ENCODE measurements around the gene SCGB1D4. TPM values are rescaled to one million over a fixed set of nuclear protein-coding genes. Genes with fewer than 3 reads are reported as not detected.

The SCGB1D4 gene
- total RNA-seq, 2 donors from 2014 or later, result not detected

DNA sequence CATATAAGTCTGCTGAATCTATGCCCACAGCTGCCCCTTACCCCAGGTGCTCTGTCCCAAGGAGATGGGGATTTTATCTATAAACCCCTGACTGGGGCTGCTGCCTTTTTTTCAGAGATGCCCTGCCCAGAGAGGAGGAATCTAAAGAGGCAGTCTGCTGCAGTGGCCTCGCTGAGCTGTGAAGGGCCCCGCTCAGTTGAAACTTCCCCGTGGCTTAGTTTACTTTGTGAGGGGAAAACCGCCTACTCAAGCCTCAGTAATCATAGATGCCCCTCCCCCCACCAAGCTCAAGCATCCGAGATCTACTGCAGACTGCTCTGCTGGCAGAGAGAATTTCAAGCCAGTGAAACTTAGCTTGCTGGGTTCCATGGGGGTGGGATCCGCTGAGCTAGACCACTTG lies 7.4 kb upstream of the SCGB1D4 start:
- Histone ChIP-seq H3K27ac (no peak overlapping the region), H3K4me1 (ENCODE audit: control insufficient read depth in 1 of 2, low read depth in 2 of 2) (no peaks in the 10 kb centered on the region), H3K9me3 (no peaks in the 10 kb centered on the region), H3K27me3 (replicated peaks; ENCODE audit: insufficient read depth) (no peaks in the 10 kb centered on the region), H3K4me3 (no peak overlapping the region), H3K36me3 (no peaks in the 10 kb centered on the region)
- DNase-seq (ENCODE audit: low spot score), result no peak
- ATAC-seq (ENCODE audit: insufficient number of reproducible peaks, low FRiP score, low read depth), result no peak
- TF ChIP-seq, protein P1, sequence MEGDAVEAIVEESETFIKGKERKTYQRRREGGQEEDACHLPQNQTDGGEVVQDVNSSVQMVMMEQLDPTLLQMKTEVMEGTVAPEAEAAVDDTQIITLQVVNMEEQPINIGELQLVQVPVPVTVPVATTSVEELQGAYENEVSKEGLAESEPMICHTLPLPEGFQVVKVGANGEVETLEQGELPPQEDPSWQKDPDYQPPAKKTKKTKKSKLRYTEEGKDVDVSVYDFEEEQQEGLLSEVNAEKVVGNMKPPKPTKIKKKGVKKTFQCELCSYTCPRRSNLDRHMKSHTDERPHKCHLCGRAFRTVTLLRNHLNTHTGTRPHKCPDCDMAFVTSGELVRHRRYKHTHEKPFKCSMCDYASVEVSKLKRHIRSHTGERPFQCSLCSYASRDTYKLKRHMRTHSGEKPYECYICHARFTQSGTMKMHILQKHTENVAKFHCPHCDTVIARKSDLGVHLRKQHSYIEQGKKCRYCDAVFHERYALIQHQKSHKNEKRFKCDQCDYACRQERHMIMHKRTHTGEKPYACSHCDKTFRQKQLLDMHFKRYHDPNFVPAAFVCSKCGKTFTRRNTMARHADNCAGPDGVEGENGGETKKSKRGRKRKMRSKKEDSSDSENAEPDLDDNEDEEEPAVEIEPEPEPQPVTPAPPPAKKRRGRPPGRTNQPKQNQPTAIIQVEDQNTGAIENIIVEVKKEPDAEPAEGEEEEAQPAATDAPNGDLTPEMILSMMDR (IDR thresholded peaks at IDR 0.05), result no peak

DNA sequence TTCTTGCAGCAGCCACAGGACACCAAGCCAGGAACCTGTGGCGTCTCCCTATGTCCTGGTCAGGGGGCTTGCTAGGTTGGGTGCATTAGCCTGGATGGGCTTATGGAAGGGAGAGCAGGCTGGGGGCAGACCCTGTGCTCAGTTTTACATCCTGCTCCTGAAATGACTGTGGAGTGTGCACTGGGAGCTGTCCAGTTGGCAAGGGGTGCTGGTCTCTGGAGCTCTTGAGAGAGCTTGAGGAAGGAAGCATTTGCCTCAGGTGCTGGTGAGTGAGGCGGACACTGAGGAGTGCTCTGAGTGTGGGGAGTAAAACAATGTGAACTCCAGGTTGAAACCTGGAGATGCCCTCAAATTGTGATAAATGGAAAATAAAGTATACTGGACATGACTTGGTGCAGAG lies 3.4 kb downstream of the SCGB1D4 start:
- Histone ChIP-seq H3K27ac (no peak overlapping the region), H3K4me1 (ENCODE audit: control insufficient read depth in 1 of 2, low read depth in 2 of 2) (no peaks in the 10 kb centered on the region), H3K9me3 (no peaks in the 10 kb centered on the region), H3K27me3 (replicated peaks; ENCODE audit: insufficient read depth) (no peaks in the 10 kb centered on the region), H3K4me3 (no peak overlapping the region), H3K36me3 (no peaks in the 10 kb centered on the region)
- no peak for DNase-seq (ENCODE audit: low spot score)
- TF ChIP-seq, protein P1 (IDR thresholded peaks at IDR 0.05), result no peak
- no peak for ATAC-seq (ENCODE audit: insufficient number of reproducible peaks, low FRiP score, low read depth)

DNA sequence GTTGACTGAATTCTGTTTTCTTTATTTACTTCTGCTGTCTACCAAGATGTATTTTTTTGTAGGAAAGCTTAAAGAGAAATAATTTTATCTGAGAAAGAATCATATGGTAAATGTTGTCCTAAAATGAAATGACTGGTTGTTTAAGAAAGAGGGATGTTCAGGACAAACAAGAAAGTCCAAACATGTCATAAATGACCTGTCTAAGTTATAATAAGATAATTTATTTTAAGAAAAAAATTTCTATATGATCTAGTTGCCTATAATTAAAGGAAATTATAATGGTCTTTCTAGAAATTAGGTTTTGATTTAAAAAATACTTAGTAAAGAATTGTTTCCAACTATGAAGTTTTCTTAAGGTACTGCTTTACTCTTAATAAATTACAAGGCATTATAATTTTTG lies 18.4 kb downstream of the SCGB1D4 start:
- H3K27me3 ChIP-seq (replicated peaks; ENCODE audit: insufficient read depth), result no peaks in the 10 kb centered on the region
- DNase-seq (ENCODE audit: low spot score) (no peak), ATAC-seq (ENCODE audit: insufficient number of reproducible peaks, low FRiP score, low read depth) (no peak)
- no peak overlapping the region for H3K27ac ChIP-seq
- H3K4me3 ChIP-seq, result no peak overlapping the region
- no peaks in the 10 kb centered on the region for H3K36me3 ChIP-seq
- H3K9me3 ChIP-seq, result no peaks in the 10 kb centered on the region
- no peaks in the 10 kb centered on the region for H3K4me1 ChIP-seq (ENCODE audit: control insufficient read depth in 1 of 2, low read depth in 2 of 2)
- TF ChIP-seq, protein P1 (IDR thresholded peaks at IDR 0.05), result no peak

DNA sequence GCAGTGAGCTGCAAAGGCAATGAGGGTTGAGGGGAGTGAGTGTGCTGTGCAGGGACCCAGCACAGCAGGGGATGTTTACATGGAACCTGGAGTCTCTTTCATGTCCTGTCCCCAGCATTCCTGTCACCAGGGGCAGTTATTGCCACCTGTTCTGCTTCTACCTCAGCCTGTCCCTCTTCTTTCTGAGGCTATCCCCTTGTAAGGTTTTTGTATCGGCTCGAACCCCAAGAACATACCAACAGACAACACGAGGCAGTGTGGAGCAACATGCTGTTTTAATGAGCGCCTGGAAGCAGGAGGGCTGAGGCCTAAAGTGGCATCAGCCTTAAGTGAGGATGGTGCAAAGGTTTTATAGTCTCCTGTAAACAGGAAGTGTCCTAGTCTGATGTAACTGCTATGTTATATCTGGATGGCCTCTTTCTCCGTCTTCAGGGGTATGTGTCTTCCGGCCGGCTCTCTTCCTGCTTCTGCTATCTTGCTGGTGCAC lies 25.0 kb downstream of the SCGB1D4 start:
- TF ChIP-seq, protein P1 (IDR thresholded peaks at IDR 0.05), result no peak
- H3K27ac ChIP-seq, result no peak overlapping the region

DNA sequence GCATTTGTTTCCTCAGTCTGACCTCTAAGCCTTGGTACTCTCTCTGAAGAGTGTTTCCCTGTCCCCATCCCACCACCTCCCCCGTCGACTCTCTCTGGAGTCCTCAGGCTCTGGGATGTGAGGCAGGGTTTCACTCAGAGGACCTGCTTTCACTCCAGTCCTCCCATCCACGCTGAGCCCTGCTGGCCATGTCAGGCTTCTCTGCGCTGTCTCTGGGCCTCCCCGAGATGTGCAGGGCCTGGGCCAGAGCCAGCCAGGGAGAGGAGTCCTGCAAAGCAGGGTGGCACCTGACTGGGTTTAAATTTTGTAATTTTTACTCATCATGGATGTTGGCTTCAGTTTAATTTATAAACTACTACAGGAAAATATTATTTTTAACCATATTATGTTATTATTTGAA lies 25.6 kb downstream of the SCGB1D4 start:
- no peaks in the 10 kb centered on the region for H3K36me3 ChIP-seq
- DNase-seq (ENCODE audit: low spot score), result no peak
- H3K4me1 ChIP-seq (ENCODE audit: control insufficient read depth in 1 of 2, low read depth in 2 of 2), result no peaks in the 10 kb centered on the region
- no peaks in the 10 kb centered on the region for H3K27me3 ChIP-seq (replicated peaks; ENCODE audit: insufficient read depth)
- no peak for ATAC-seq (ENCODE audit: insufficient number of reproducible peaks, low FRiP score, low read depth)
- no peak overlapping the region for H3K27ac ChIP-seq
- TF ChIP-seq, protein P1 (IDR thresholded peaks at IDR 0.05), result no peak
- H3K4me3 ChIP-seq, result no peak overlapping the region
- no peaks in the 10 kb centered on the region for H3K9me3 ChIP-seq

More for the DNA sequence above, 25.0 kb downstream of the SCGB1D4 start:
- Histone ChIP-seq H3K4me1 (ENCODE audit: control insufficient read depth in 1 of 2, low read depth in 2 of 2) (no peaks in the 10 kb centered on the region), H3K36me3 (no peaks in the 10 kb centered on the region), H3K9me3 (no peaks in the 10 kb centered on the region), H3K27me3 (replicated peaks; ENCODE audit: insufficient read depth) (no peaks in the 10 kb centered on the region), H3K4me3 (no peak overlapping the region)
- ATAC-seq (ENCODE audit: insufficient number of reproducible peaks, low FRiP score, low read depth), result no peak
- DNase-seq (ENCODE audit: low spot score), result no peak
